DOHH2 (cell line): ENCODE data around the gene CENPP.

Experiments
- H3F3A ChIP-seq: fragments of 200-600 bp; sonication (generic), shearing (Covaris generic); 2 replicates; pipeline ENCODE4 v1.6.0; 2016; ENCODE audit warnings: antibody characterized with exemption, mild to moderate bottlenecking; ENCODE audit not compliant: control insufficient read depth, insufficient read depth
- H3K27ac ChIP-seq: fragments of 200-600 bp; sonication (generic); 2 replicates; pipeline ENCODE4 v1.5.1; 2014; ENCODE audit warnings: low read depth, mild to moderate bottlenecking, low read length, moderate library complexity
- H3K27me3 ChIP-seq: fragments of 200-600 bp; sonication (generic); 2 replicates; pipeline ENCODE4 v1.6.1; 2014; ENCODE audit warnings: mild to moderate bottlenecking, low read length, mixed read lengths; ENCODE audit not compliant: control insufficient read depth
- H3K36me3 ChIP-seq: fragments of 200-600 bp; sonication (generic); 2 replicates; pipeline ENCODE4 v1.6.1; 2014; ENCODE audit warnings: mild to moderate bottlenecking, low read length, moderate library complexity, mixed read lengths; ENCODE audit not compliant: control insufficient read depth
- H3K4me1 ChIP-seq: fragments of 200-600 bp; sonication (generic); 2 replicates; pipeline ENCODE4 v1.6.1; 2014; ENCODE audit warnings: mild to moderate bottlenecking, low read length, mixed read lengths; ENCODE audit not compliant: control insufficient read depth
- H3K4me2 ChIP-seq: fragments of 200-600 bp; sonication (generic); 2 replicates; pipeline ENCODE4 v1.6.0; 2014; ENCODE audit warnings: mild to moderate bottlenecking, low read length, moderate library complexity
- H3K4me3 ChIP-seq: fragments of 200-600 bp; sonication (generic); 2 replicates; pipeline ENCODE4 v1.5.1; 2014; ENCODE audit warnings: mild to moderate bottlenecking, low read length, mixed read lengths
- H3K79me2 ChIP-seq: fragments of 200-600 bp; sonication (generic); 2 replicates; pipeline ENCODE4 v1.6.1; 2014; ENCODE audit warnings: mild to moderate bottlenecking, low read length, mixed read lengths; ENCODE audit not compliant: control insufficient read depth
- H3K9me2 ChIP-seq: fragments of 200-600 bp; sonication (generic); replicated peaks from 2 replicates; pipeline ENCODE4 v1.6.1; 2014; ENCODE audit warnings: mild to moderate bottlenecking, low read length, mixed read lengths; ENCODE audit not compliant: control insufficient read depth
- H3K9me3 ChIP-seq: fragments of 200-600 bp; sonication (generic); 2 replicates; pipeline ENCODE4 v1.6.1; 2014; ENCODE audit warnings: antibody characterized with exemption, low read length, mixed read lengths; ENCODE audit not compliant: control insufficient read depth, insufficient read depth
- H4K20me1 ChIP-seq: fragments of 200-600 bp; sonication (generic); 2 replicates; pipeline ENCODE4 v1.6.0; 2014; ENCODE audit warnings: low read depth, mild to moderate bottlenecking, antibody characterized with exemption, low read length, moderate library complexity; ENCODE audit not compliant: control insufficient read depth, insufficient read depth
- CTCF ChIP-seq: fragments of 200-600 bp; sonication (generic); IDR thresholded peaks from one replicate; pipeline ENCODE4 v1.5.1; 2014; ENCODE audit warnings: antibody characterized with exemption, mild to moderate bottlenecking, low read depth, low read length; ENCODE audit not compliant: poor library complexity, severe bottlenecking
- EZH2phosphoT487 ChIP-seq: fragments of 200-600 bp; sonication (generic); IDR thresholded peaks from 2 replicates; pipeline ENCODE4 v1.6.1; 2017; ENCODE audit warnings: borderline replicate concordance, mild to moderate bottlenecking, antibody characterized with exemption, low read length, moderate library complexity, mixed read lengths

CENPP gene

GRCh38 chr9:92520837-92521236, 195.1 kb downstream of the CENPP start:
- Histone ChIP-seq H3K4me1 (no peaks in the 10 kb centered on the region), H3K9me2 (no peaks in the 10 kb centered on the region), H3K27ac (no peak overlapping the region), H3K79me2 (no peaks in the 10 kb centered on the region), H3K36me3 (no peaks in the 10 kb centered on the region), H4K20me1 (no peaks in the 10 kb centered on the region), H3K4me2 (no peak overlapping the region), H3F3A (no peaks in the 10 kb centered on the region), H3K9me3 (no peaks in the 10 kb centered on the region), H3K4me3 (no peak overlapping the region), H3K27me3 (no peaks in the 10 kb centered on the region)
- TF ChIP-seq EZH2phosphoT487 (no peak), CTCF (no peak)

- Histone ChIP-seq H3K4me1 (no peaks in the 10 kb centered on the region), H3K79me2 (no peaks in the 10 kb centered on the region), H3K9me2 (no peaks in the 10 kb centered on the region), H3K27ac (no peak overlapping the region), H3F3A (no peaks in the 10 kb centered on the region), H3K36me3 (no peaks in the 10 kb centered on the region), H3K4me2 (no peak overlapping the region), H3K9me3 (no peaks in the 10 kb centered on the region), H4K20me1 (no peaks in the 10 kb centered on the region), H3K27me3 (no peaks in the 10 kb centered on the region), H3K4me3 (no peak overlapping the region)
- TF ChIP-seq EZH2phosphoT487 (no peak), CTCF (no peak)
These were observed 197.5 kb downstream of the CENPP start for GRCh38 chr9:92522983-92523970.

- TF ChIP-seq CTCF = no peak
- no peak for TF ChIP-seq EZH2phosphoT487
- H3K4me2 ChIP-seq = no peak overlapping the region
- no peaks in the 10 kb centered on the region for H3F3A ChIP-seq
- no peaks in the 10 kb centered on the region for H4K20me1 ChIP-seq
- H3K27ac ChIP-seq = no peak overlapping the region
- no peaks in the 10 kb centered on the region for H3K4me1 ChIP-seq
- H3K36me3 ChIP-seq = no peaks in the 10 kb centered on the region
- no peaks in the 10 kb centered on the region for H3K9me2 ChIP-seq
- H3K79me2 ChIP-seq = no peaks in the 10 kb centered on the region
- H3K9me3 ChIP-seq = no peaks in the 10 kb centered on the region
- no peaks in the 10 kb centered on the region for H3K27me3 ChIP-seq
- H3K4me3 ChIP-seq = no peak overlapping the region
These were observed 199.1 kb downstream of the CENPP start for GRCh38 chr9:92524881-92525280.
